ENCODE measurements around the gene SAPCD2. TPM values are rescaled to one million over a fixed set of nuclear protein-coding genes. Genes with fewer than 3 reads are reported as not detected.

SAPCD2 gene
- total and polyA plus RNA-seq, 2 donors = 0.63 to 3.2 TPM

DNA sequence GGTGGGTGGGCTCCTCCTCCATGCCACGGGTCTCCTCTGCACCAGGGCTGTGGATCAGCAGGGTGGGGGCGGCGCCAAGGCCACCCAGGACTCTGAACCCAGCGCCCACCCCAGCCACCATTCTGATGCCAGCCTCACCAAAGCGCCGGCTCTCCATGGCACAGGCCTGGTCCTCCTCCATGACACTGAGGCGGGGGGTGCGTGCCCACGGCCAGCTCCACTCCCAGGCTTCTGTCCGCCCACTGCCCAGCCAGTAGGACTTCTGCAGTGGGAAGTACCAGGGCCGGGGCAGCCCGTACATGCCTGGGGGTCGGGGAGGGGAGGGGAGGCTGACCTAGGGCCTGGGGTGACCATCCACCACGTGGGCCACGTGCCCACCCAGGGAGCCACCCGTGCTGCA is 53.9 kb downstream of the SAPCD2 start:
- DNase-seq (ENCODE audit: extremely low spot score) = no peak
- 96% methylated on average over 16 of the region's 16 CpGs for WGBS
- H3K36me3 ChIP-seq (ENCODE audit: insufficient read depth) = peaks cover 2% of the 10 kb centered on the region
- no peaks in the 10 kb centered on the region for H3K4me1 ChIP-seq (ENCODE audit: insufficient read depth)
- no peak overlapping the region for H3K4me3 ChIP-seq (ENCODE audit: low read depth, low read length)
- H3K27ac ChIP-seq (ENCODE audit: low read depth) = no peak overlapping the region

DNA sequence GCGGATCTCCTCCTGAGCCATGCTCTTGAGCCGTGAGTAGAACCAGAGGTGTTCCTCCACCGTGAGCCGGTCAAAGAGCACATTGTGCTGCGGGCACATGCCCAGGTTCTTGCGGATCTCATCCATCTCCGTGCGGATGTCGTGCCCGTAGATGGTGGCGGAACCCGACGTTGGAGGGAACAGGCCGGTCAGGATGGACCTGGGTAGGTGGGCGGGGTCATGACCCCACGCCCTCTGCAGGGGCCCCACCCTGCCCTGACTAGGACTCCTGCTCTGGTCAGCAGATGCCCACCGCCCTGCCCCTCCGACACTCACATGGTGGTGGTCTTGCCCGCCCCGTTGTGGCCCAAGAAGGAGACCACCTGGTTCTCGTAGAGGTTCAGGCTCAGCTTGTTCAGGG is 54.4 kb downstream of the SAPCD2 start:
- Histone ChIP-seq H3K4me1 (ENCODE audit: insufficient read depth) (no peaks in the 10 kb centered on the region), H3K27ac (ENCODE audit: low read depth) (no peak overlapping the region), H3K36me3 (ENCODE audit: insufficient read depth) (peaks cover 2% of the 10 kb centered on the region), H3K4me3 (ENCODE audit: low read depth, low read length) (no peak overlapping the region)
- WGBS = 96% methylated on average over 21 of the region's 21 CpGs
- DNase-seq (ENCODE audit: extremely low spot score) = no peak

DNA sequence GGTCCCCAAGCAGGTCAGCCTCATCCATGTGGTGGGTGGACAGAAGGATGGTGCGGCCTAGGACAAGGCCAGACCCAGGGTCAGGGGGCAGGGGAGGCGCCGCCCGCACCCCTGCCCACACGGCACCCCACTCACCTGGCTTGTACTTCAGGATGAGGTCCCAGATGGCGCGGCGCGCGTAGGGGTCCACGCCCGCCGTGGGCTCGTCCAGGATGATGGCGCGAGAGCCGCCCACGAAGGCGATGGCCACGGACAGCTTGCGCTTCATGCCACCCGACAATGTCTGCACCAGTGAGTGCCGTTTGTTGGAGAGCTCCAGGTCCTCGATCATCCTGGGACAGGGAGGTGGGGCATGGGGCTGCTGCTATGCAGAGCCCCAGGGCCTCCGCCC is 54.8 kb downstream of the SAPCD2 start:
- Histone ChIP-seq H3K4me3 (ENCODE audit: low read depth, low read length) (no peak overlapping the region), H3K36me3 (ENCODE audit: insufficient read depth) (peaks cover 2% of the 10 kb centered on the region), H3K27ac (ENCODE audit: low read depth) (no peak overlapping the region), H3K4me1 (ENCODE audit: insufficient read depth) (no peaks in the 10 kb centered on the region)
- 96% methylated on average over 25 of the region's 25 CpGs for WGBS
- DNase-seq (ENCODE audit: extremely low spot score) = no peak

DNA sequence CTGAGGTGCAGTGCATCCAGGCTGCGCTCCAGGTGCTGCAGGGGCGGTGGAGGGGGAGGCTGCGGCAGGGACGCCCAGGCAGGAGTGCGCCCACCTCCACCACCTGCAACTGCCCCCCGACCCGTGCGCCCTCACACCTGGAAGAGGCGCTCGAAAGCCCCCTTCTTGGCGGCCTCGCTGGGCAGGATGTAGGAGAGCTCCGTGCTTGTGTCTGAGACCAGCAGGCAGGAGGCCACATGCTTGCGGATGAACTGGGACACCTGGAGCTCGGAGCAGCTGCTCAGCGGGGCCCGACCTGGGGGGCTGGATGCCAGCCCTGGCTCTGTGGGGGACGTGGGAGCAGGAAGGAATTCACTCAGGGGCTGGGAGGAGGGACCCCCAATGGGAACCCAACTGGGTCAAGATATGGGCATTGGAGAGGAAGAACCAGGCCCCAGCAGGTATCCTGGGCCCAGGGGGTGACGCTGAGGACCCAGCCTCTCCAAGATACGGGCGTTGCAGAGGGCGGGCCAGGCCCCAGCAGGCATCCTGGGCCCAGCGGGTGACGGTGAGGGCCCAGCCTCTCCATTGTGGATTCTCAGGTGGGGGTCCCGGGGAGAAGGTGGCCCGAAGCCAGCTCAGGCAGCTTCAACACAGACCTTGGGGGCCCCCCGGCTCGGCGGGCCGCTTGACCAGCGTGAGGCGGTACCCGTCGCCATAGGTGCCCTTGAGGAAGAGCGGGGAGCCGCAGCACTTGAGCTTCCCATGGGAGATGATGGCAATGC is 55.4 kb downstream of the SAPCD2 start:
- Histone ChIP-seq H3K4me3 (ENCODE audit: low read depth, low read length) (no peak overlapping the region), H3K36me3 (ENCODE audit: insufficient read depth) (peaks cover 2% of the 10 kb centered on the region), H3K4me1 (ENCODE audit: insufficient read depth) (no peaks in the 10 kb centered on the region), H3K27ac (ENCODE audit: low read depth) (no peak overlapping the region)
- WGBS = 95% methylated on average over 36 of the region's 36 CpGs
- DNase-seq (ENCODE audit: extremely low spot score) = no peak

DNA sequence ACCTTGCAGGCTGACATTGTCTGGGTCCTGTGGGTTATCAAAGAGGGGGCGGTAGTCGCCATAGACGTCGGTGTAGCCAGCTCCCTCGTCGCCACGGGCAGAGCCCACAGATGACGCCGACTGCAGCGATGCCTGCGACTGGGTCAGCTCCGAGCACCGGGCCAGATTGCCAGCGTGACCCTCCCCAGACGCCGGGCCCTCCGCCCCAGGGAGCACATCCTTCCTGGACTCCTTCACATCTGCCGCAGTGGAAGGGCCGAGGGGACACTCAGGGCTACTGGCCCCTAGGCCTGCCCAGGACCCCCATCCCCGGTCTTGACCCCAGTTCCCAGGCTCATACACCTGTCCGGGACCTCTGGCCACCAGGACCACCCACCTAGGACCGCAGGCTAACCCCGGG is 56.2 kb downstream of the SAPCD2 start:
- peaks cover 2% of the 10 kb centered on the region for H3K36me3 ChIP-seq (ENCODE audit: insufficient read depth)
- 95% methylated on average over 23 of the region's 23 CpGs for WGBS

DNA sequence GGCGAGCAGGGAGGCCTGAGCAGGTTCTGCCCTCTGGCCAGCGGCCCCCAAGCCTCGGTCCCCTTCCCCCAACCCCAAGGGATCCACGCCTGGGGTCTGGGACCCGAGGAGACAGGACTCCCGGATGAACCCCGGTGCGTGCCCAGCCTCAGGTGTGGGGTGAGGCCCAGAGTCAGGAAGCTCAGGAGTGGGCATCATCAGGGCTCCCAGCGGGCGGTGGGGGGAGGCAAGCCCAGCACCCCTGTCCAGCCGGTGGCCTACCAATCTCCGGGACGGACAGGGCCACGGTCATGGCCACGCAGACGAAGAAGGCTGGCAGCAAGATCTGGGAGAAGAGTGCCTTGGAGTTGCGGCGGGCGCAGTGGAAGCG is 56.8 kb downstream of the SAPCD2 start:
- no peak for DNase-seq (ENCODE audit: extremely low spot score)
- H3K27ac ChIP-seq (ENCODE audit: low read depth) = no peak overlapping the region
- no peaks in the 10 kb centered on the region for H3K4me1 ChIP-seq (ENCODE audit: insufficient read depth)
- 95% methylated on average over 20 of the region's 20 CpGs for WGBS
- no peak overlapping the region for H3K4me3 ChIP-seq (ENCODE audit: low read depth, low read length)
- H3K36me3 ChIP-seq (ENCODE audit: insufficient read depth) = peaks cover 2% of the 10 kb centered on the region

More for the DNA sequence above, 56.2 kb downstream of the SAPCD2 start:
- Histone ChIP-seq H3K27ac (ENCODE audit: low read depth) (no peak overlapping the region), H3K4me1 (ENCODE audit: insufficient read depth) (no peaks in the 10 kb centered on the region), H3K4me3 (ENCODE audit: low read depth, low read length) (no peak overlapping the region)
- DNase-seq (ENCODE audit: extremely low spot score) = no peak

DNA sequence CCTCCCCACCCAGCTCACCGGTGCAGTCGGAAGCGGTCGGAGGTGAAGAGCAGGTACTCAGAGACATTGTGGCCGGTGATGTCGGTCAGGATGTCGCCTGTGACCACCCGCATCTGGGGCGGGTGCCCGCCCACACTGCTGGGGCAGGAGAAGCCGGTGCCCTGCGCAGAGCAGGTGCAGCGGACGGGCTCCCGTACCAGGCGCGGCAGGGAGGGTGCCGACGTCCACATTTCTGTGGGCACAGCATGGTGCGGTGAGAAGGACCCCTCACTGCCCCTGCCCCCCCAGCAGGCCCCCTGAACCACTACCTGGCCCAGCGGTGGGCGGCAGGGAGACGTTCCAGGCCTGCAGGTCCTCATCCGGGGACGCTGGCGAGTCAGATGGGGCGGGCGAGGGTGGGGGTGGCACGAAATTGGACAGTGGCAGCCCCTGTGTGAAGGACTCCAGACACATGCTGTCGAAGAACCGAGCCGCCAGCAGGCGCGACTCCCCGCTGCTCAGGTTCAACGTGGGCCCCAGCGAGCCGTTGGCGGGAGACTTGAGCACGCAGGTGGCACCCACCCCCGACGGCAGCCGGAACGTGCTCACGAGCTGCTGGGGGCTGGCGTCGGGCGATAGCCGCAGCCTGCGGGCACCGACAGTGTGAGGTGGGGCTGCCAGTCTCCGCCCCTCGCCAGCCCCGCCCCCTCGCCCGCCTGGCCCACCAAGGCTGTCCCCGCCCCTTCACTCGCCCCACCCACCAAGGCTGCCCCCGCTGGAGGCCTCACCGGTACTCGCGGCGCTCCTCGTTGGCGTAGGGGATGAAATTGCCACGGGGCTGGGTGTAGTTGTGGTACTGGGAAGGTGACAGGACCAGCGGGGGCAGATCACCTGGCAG is 57.4 kb downstream of the SAPCD2 start:
- Histone ChIP-seq H3K4me3 (ENCODE audit: low read depth, low read length) (no peak overlapping the region), H3K36me3 (ENCODE audit: insufficient read depth) (peaks cover 2% of the 10 kb centered on the region), H3K27ac (ENCODE audit: low read depth) (no peak overlapping the region), H3K4me1 (ENCODE audit: insufficient read depth) (no peaks in the 10 kb centered on the region)
- no peak for DNase-seq (ENCODE audit: extremely low spot score)
- 82% methylated on average over 67 of the region's 67 CpGs for WGBS

Small RNA genes lying within 50 kb of the gene (small RNA-seq; reads per million reads assigned to genes)
- gene RF00153 = not detected

Other genes with a start within 250 kb of the SAPCD2 start
Only the 30 nearest of the 36 such genes appear.
- gene TRAF2, start 184.0 kb downstream of the SAPCD2 start, total RNA-seq = 7.9 TPM
- gene TRAF2, start 184.0 kb downstream of the SAPCD2 start, polyA plus RNA-seq = 13.1 TPM
- 47.5 TPM for gene FBXW5, start 125.8 kb downstream of the SAPCD2 start, total RNA-seq
- 151 TPM for gene FBXW5, start 125.8 kb downstream of the SAPCD2 start, polyA plus RNA-seq
- 1.0 TPM for gene C8G, start 125.3 kb downstream of the SAPCD2 start, total RNA-seq
- 1.2 TPM for gene C8G, start 125.3 kb downstream of the SAPCD2 start, polyA plus RNA-seq
- not detected for gene LCN12, start 118.3 kb downstream of the SAPCD2 start, total RNA-seq
- gene LCN12, start 118.3 kb downstream of the SAPCD2 start, polyA plus RNA-seq = 0.41 TPM
- 3.3 TPM for gene PTGDS, start 93.1 kb downstream of the SAPCD2 start, total RNA-seq
- gene PTGDS, start 93.1 kb downstream of the SAPCD2 start, polyA plus RNA-seq = 71.8 TPM
- 0.11 TPM for gene LCNL1, start 87.6 kb downstream of the SAPCD2 start, total RNA-seq
- 0.30 TPM for gene LCNL1, start 87.6 kb downstream of the SAPCD2 start, polyA plus RNA-seq
- 9.3 TPM for gene PAXX, start 78.1 kb downstream of the SAPCD2 start, total RNA-seq
- gene PAXX, start 78.1 kb downstream of the SAPCD2 start, polyA plus RNA-seq = 55.4 TPM
- gene CLIC3, start 74.0 kb downstream of the SAPCD2 start, total RNA-seq = 3.6 TPM
- 11.0 TPM for gene CLIC3, start 74.0 kb downstream of the SAPCD2 start, polyA plus RNA-seq
- 11.1 TPM for gene ABCA2, start 42.3 kb downstream of the SAPCD2 start, total RNA-seq
- gene ABCA2, start 42.3 kb downstream of the SAPCD2 start, polyA plus RNA-seq = 30.8 TPM
- gene FUT7, start 38.5 kb downstream of the SAPCD2 start, total RNA-seq = not detected
- 0.18 TPM for gene FUT7, start 38.5 kb downstream of the SAPCD2 start, polyA plus RNA-seq
- gene NPDC1, start 24.4 kb downstream of the SAPCD2 start, total RNA-seq = 17.9 TPM
- 120 TPM for gene NPDC1, start 24.4 kb downstream of the SAPCD2 start, polyA plus RNA-seq
- 6.4 TPM for gene ENTPD2, start 16.5 kb downstream of the SAPCD2 start, total RNA-seq
- gene ENTPD2, start 16.5 kb downstream of the SAPCD2 start, polyA plus RNA-seq = 2.8 TPM
- 4.0 TPM for gene UAP1L1, start 7.0 kb upstream of the SAPCD2 start, total RNA-seq
- gene UAP1L1, start 7.0 kb upstream of the SAPCD2 start, polyA plus RNA-seq = 11.5 TPM
- 29.1 TPM for gene MAN1B1, start 16.4 kb upstream of the SAPCD2 start, total RNA-seq
- gene MAN1B1, start 16.4 kb upstream of the SAPCD2 start, polyA plus RNA-seq = 38.5 TPM
- gene DPP7, start 44.2 kb upstream of the SAPCD2 start, total RNA-seq = 18.5 TPM
- 162 TPM for gene DPP7, start 44.2 kb upstream of the SAPCD2 start, polyA plus RNA-seq
- 0.26 TPM for gene GRIN1, start 68.6 kb upstream of the SAPCD2 start, total RNA-seq
- 0.18 TPM for gene GRIN1, start 68.6 kb upstream of the SAPCD2 start, polyA plus RNA-seq
- not detected for gene LRRC26, start 99.5 kb upstream of the SAPCD2 start, total RNA-seq
- not detected for gene LRRC26, start 99.5 kb upstream of the SAPCD2 start, polyA plus RNA-seq
- not detected for gene TMEM210, start 101.5 kb upstream of the SAPCD2 start, total RNA-seq
- not detected for gene TMEM210, start 101.5 kb upstream of the SAPCD2 start, polyA plus RNA-seq
- 18.6 TPM for gene ANAPC2, start 118.0 kb upstream of the SAPCD2 start, total RNA-seq
- 40.3 TPM for gene ANAPC2, start 118.0 kb upstream of the SAPCD2 start, polyA plus RNA-seq
- gene SSNA1, start 118.1 kb upstream of the SAPCD2 start, total RNA-seq = 21.4 TPM
- gene SSNA1, start 118.1 kb upstream of the SAPCD2 start, polyA plus RNA-seq = 94.1 TPM
- 3.0 TPM for gene TPRN, start 130.2 kb upstream of the SAPCD2 start, total RNA-seq
- 9.3 TPM for gene TPRN, start 130.2 kb upstream of the SAPCD2 start, polyA plus RNA-seq
- gene TMEM203, start 135.1 kb upstream of the SAPCD2 start, total RNA-seq = 24.2 TPM
- gene TMEM203, start 135.1 kb upstream of the SAPCD2 start, polyA plus RNA-seq = 41.2 TPM
- 3.2 TPM for gene NDOR1, start 135.1 kb upstream of the SAPCD2 start, total RNA-seq
- gene NDOR1, start 135.1 kb upstream of the SAPCD2 start, polyA plus RNA-seq = 10.4 TPM
- not detected for gene RNF208, start 151.7 kb upstream of the SAPCD2 start, total RNA-seq
- gene RNF208, start 151.7 kb upstream of the SAPCD2 start, polyA plus RNA-seq = 8.1 TPM
- 0.42 TPM for gene CYSRT1, start 154.6 kb upstream of the SAPCD2 start, total RNA-seq
- gene CYSRT1, start 154.6 kb upstream of the SAPCD2 start, polyA plus RNA-seq = 0.71 TPM
- gene RNF224, start 156.9 kb upstream of the SAPCD2 start, total RNA-seq = not detected
- gene RNF224, start 156.9 kb upstream of the SAPCD2 start, polyA plus RNA-seq = 0.09 TPM
- not detected for gene SLC34A3, start 160.3 kb upstream of the SAPCD2 start, total RNA-seq
- 0.05 TPM for gene SLC34A3, start 160.3 kb upstream of the SAPCD2 start, polyA plus RNA-seq
- gene TUBB4B, start 170.7 kb upstream of the SAPCD2 start, total RNA-seq = 57.9 TPM
- gene TUBB4B, start 170.7 kb upstream of the SAPCD2 start, polyA plus RNA-seq = 239 TPM
- gene STPG3, start 180.7 kb upstream of the SAPCD2 start, total RNA-seq = not detected
- gene STPG3, start 180.7 kb upstream of the SAPCD2 start, polyA plus RNA-seq = not detected
- gene NELFB, start 184.8 kb upstream of the SAPCD2 start, total RNA-seq = 28.9 TPM
- gene NELFB, start 184.8 kb upstream of the SAPCD2 start, polyA plus RNA-seq = 64.2 TPM

All from urinary bladder (tissue), 4 donors.